ENCODE data around the gene USP17L10. TPM values are rescaled to one million over a fixed set of nuclear protein-coding genes. Genes with fewer than 3 reads are reported as not detected.
"Not testable (repeated sequence)": the region's sequence is repeated elsewhere in the genome, so short reads cannot be mapped to it uniquely, and the experiment has no call there.

The USP17L10 gene
- total RNA-seq: not detected in 2 replicates
- total RNA-seq (2013): not detected
- not detected in 2 replicates for polyA plus RNA-seq
- polyA minus RNA-seq: not detected in 2 replicates

- H3K27ac ChIP-seq (ENCODE audit: low read length in 2 of 2); H3K27ac Mint-ChIP-seq; H3K9me3 ChIP-seq (ENCODE audit: control extremely low read depth in 1 of 3, control insufficient read depth in 2 of 3, insufficient read depth in 1 of 3, low read length in 2 of 3); H3K27me3 Mint-ChIP-seq; H3K27me3 ChIP-seq (replicated peaks in 1 of 4; ENCODE audit: control extremely low read depth in 1 of 4, control insufficient read depth in 3 of 4, insufficient read depth in 4 of 4, low read length in 3 of 4); CTCF ChIA-PET; H3K4me1 Mint-ChIP-seq; H3K4me2 ChIP-seq (replicated peaks; ENCODE audit: low read depth, low read length, poor library complexity, severe bottlenecking); intact Hi-C loops (cut with micrococcal nuclease); POLR2A ChIA-PET; H4K20me1 ChIP-seq (ENCODE audit: control insufficient read depth, insufficient read depth, low read length, poor library complexity, severe bottlenecking); H3K4me3 ChIP-seq (ENCODE audit: control extremely low read depth in 1 of 5, extremely low read depth in 1 of 5, insufficient read depth in 1 of 5, low read depth in 2 of 5, low read length in 4 of 5); H3K79me2 ChIP-seq (ENCODE audit: control insufficient read depth, insufficient read depth, low read length); DNase-seq; H3K36me3 ChIP-seq (replicated peaks in 1 of 2; ENCODE audit: control extremely low read depth in 1 of 2, control insufficient read depth in 1 of 2, extremely low read depth in 1 of 2, insufficient read depth in 2 of 2, low read length in 1 of 2); H3K9ac ChIP-seq (ENCODE audit: low read length); H2AFZ ChIP-seq (ENCODE audit: insufficient read depth, low read depth, low read length, poor library complexity, severe bottlenecking); H3K4me1 ChIP-seq (ENCODE audit: control insufficient read depth in 2 of 2, insufficient read depth in 2 of 2, low read length in 2 of 2); H3K9me3 Mint-ChIP-seq (ENCODE audit: insufficient read depth); H3K4me3 Mint-ChIP-seq; ATAC-seq (ENCODE audit: low read depth): not testable (repeated sequence)
- WGBS (ENCODE audit: insufficient coverage): 90% methylated on average over 3 of the region's 13 CpGs
These were observed at the start of gene USP17L10 for GRCh38 chr4:9210357-9210756. Gene USP17L10 (plus strand): TSS chr4:9210657. CDS start chr4:9210657, 0 bp downstream.

- H3K4me2 ChIP-seq (replicated peaks; ENCODE audit: low read depth, low read length, poor library complexity, severe bottlenecking); H3K4me1 ChIP-seq (ENCODE audit: control insufficient read depth in 2 of 2, insufficient read depth in 2 of 2, low read length in 2 of 2); H3K27me3 Mint-ChIP-seq; ATAC-seq (ENCODE audit: low read depth); H3K9me3 Mint-ChIP-seq (ENCODE audit: insufficient read depth); H3K4me1 Mint-ChIP-seq; intact Hi-C loops (cut with micrococcal nuclease); H3K4me3 ChIP-seq (ENCODE audit: control extremely low read depth in 1 of 5, extremely low read depth in 1 of 5, insufficient read depth in 1 of 5, low read depth in 2 of 5, low read length in 4 of 5); POLR2A ChIA-PET; H3K79me2 ChIP-seq (ENCODE audit: control insufficient read depth, insufficient read depth, low read length); H2AFZ ChIP-seq (ENCODE audit: insufficient read depth, low read depth, low read length, poor library complexity, severe bottlenecking); H3K9me3 ChIP-seq (ENCODE audit: control extremely low read depth in 1 of 3, control insufficient read depth in 2 of 3, insufficient read depth in 1 of 3, low read length in 2 of 3); H3K27ac ChIP-seq (ENCODE audit: low read length in 2 of 2); H4K20me1 ChIP-seq (ENCODE audit: control insufficient read depth, insufficient read depth, low read length, poor library complexity, severe bottlenecking); H3K4me3 Mint-ChIP-seq; H3K9ac ChIP-seq (ENCODE audit: low read length); H3K27ac Mint-ChIP-seq; H3K36me3 ChIP-seq (replicated peaks in 1 of 2; ENCODE audit: control extremely low read depth in 1 of 2, control insufficient read depth in 1 of 2, extremely low read depth in 1 of 2, insufficient read depth in 2 of 2, low read length in 1 of 2); CTCF ChIA-PET; H3K27me3 ChIP-seq (replicated peaks in 1 of 4; ENCODE audit: control extremely low read depth in 1 of 4, control insufficient read depth in 3 of 4, insufficient read depth in 4 of 4, low read length in 3 of 4); DNase-seq: not testable (repeated sequence)
- 0% methylated on average over 1 of the region's 8 CpGs for WGBS (ENCODE audit: insufficient coverage)
These were observed 44.5 kb upstream of the USP17L10 start for GRCh38 chr4:9165990-9166389.

DNA sequence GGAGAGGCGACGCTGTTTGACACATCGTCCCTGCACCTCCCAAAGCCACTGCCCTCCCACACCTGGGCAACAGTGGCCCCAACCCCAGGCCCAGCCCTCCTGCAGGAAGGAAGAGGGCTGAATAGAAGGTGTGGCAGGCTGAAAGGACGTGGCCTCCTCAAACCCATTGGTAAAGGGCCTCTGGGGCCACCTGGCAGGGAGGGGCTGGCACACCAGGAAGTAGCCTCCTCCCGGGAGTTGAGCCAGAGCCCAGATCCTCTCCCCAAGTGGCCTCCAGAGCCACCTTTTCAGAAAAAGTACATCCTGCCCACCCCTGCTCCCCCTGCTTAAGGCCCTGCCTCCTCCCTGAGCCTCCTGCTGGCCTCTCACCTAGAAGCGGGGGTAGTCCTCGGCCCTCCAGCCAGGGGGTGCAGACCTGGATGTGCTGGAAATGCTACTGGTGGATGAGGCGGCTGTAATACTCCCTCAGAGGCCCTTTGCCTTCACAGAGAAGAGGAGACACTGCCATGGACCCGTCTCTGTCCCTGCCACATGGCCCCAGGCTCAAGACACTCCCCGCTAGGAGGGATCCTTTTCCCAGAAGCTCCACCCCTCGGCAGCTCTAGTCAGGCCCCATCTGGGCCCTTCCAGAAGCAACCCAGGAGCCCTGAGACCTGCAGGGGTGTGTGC, 40.5 kb upstream of the USP17L10 start, which contains the start of gene FAM90A26:
Gene FAM90A26, plus strand, starts transcription at position 619 of the 669 bp plus-strand sequence. CDS start 2,764 bp downstream, outside the sequence.
- H3K4me2 ChIP-seq (replicated peaks; ENCODE audit: low read depth, low read length, poor library complexity, severe bottlenecking); H2AFZ ChIP-seq (ENCODE audit: insufficient read depth, low read depth, low read length, poor library complexity, severe bottlenecking); H3K27ac ChIP-seq (ENCODE audit: low read length in 2 of 2); H3K79me2 ChIP-seq (ENCODE audit: control insufficient read depth, insufficient read depth, low read length); H3K4me1 Mint-ChIP-seq; H3K36me3 ChIP-seq (replicated peaks in 1 of 2; ENCODE audit: control extremely low read depth in 1 of 2, control insufficient read depth in 1 of 2, extremely low read depth in 1 of 2, insufficient read depth in 2 of 2, low read length in 1 of 2); H3K4me1 ChIP-seq (ENCODE audit: control insufficient read depth in 2 of 2, insufficient read depth in 2 of 2, low read length in 2 of 2); ATAC-seq (ENCODE audit: low read depth); H3K9ac ChIP-seq (ENCODE audit: low read length); H3K27me3 Mint-ChIP-seq; H3K27me3 ChIP-seq (replicated peaks in 1 of 4; ENCODE audit: control extremely low read depth in 1 of 4, control insufficient read depth in 3 of 4, insufficient read depth in 4 of 4, low read length in 3 of 4); intact Hi-C loops (cut with micrococcal nuclease); H4K20me1 ChIP-seq (ENCODE audit: control insufficient read depth, insufficient read depth, low read length, poor library complexity, severe bottlenecking); H3K4me3 ChIP-seq (ENCODE audit: control extremely low read depth in 1 of 5, extremely low read depth in 1 of 5, insufficient read depth in 1 of 5, low read depth in 2 of 5, low read length in 4 of 5); H3K9me3 Mint-ChIP-seq (ENCODE audit: insufficient read depth); H3K9me3 ChIP-seq (ENCODE audit: control extremely low read depth in 1 of 3, control insufficient read depth in 2 of 3, insufficient read depth in 1 of 3, low read length in 2 of 3); DNase-seq; H3K27ac Mint-ChIP-seq; CTCF ChIA-PET; H3K4me3 Mint-ChIP-seq; POLR2A ChIA-PET: not testable (repeated sequence)
- no CpG with 5 or more reads among the region's 11 CpGs for WGBS (ENCODE audit: insufficient coverage)

GRCh38 chr4:9214701-9215100, 4.2 kb downstream of the USP17L10 start:
- H2AFZ ChIP-seq (ENCODE audit: insufficient read depth, low read depth, low read length, poor library complexity, severe bottlenecking); H3K4me2 ChIP-seq (replicated peaks; ENCODE audit: low read depth, low read length, poor library complexity, severe bottlenecking); H3K4me3 ChIP-seq (ENCODE audit: control extremely low read depth in 1 of 5, extremely low read depth in 1 of 5, insufficient read depth in 1 of 5, low read depth in 2 of 5, low read length in 4 of 5); H3K9ac ChIP-seq (ENCODE audit: low read length); DNase-seq; intact Hi-C loops (cut with micrococcal nuclease); H3K27ac ChIP-seq (ENCODE audit: low read length in 2 of 2); H3K27me3 Mint-ChIP-seq; H3K27me3 ChIP-seq (replicated peaks in 1 of 4; ENCODE audit: control extremely low read depth in 1 of 4, control insufficient read depth in 3 of 4, insufficient read depth in 4 of 4, low read length in 3 of 4); H3K36me3 ChIP-seq (replicated peaks in 1 of 2; ENCODE audit: control extremely low read depth in 1 of 2, control insufficient read depth in 1 of 2, extremely low read depth in 1 of 2, insufficient read depth in 2 of 2, low read length in 1 of 2); POLR2A ChIA-PET; H3K4me1 ChIP-seq (ENCODE audit: control insufficient read depth in 2 of 2, insufficient read depth in 2 of 2, low read length in 2 of 2); H3K9me3 Mint-ChIP-seq (ENCODE audit: insufficient read depth); CTCF ChIA-PET; H4K20me1 ChIP-seq (ENCODE audit: control insufficient read depth, insufficient read depth, low read length, poor library complexity, severe bottlenecking); H3K4me3 Mint-ChIP-seq; ATAC-seq (ENCODE audit: low read depth); H3K4me1 Mint-ChIP-seq; H3K27ac Mint-ChIP-seq; H3K79me2 ChIP-seq (ENCODE audit: control insufficient read depth, insufficient read depth, low read length); H3K9me3 ChIP-seq (ENCODE audit: control extremely low read depth in 1 of 3, control insufficient read depth in 2 of 3, insufficient read depth in 1 of 3, low read length in 2 of 3): not testable (repeated sequence)
- WGBS (ENCODE audit: insufficient coverage): 97% methylated on average over 5 of the region's 14 CpGs

Measured in B cell (primary cell).